GM23338 (cell line): Measurements from ENCODE around the gene TPD52L2. TPM values are rescaled to one million over a fixed set of nuclear protein-coding genes. Genes with fewer than 3 reads are reported as not detected.

ENCODE experiments used
- ATAC-seq: fragments of 200-7000 bp; cut with Tn5 transposase; 3 replicates; pipeline ENCODE4 v1.9.1; 2020
- DNase-seq: peaks from one replicate; pipeline ENCODE4 v3.0.0-alpha.2; 2015; ENCODE audit warnings: low spot score
- H2AFZ ChIP-seq: fragments of 200-600 bp; sonication (generic); 2 replicates; pipeline ENCODE4 v1.8.0; 2016; ENCODE audit warnings: antibody characterized with exemption, mild to moderate bottlenecking, moderate library complexity
- H3F3A ChIP-seq: fragments of 200-600 bp; sonication (generic); replicated peaks from 2 replicates; pipeline ENCODE4 v1.8.0; 2017; ENCODE audit warnings: antibody characterized with exemption, mixed run types, low read depth
- H3K27ac ChIP-seq: fragments of 200-600 bp; sonication (generic); 2 replicates; pipeline ENCODE4 v1.6.1; 2016; ENCODE audit warnings: low read depth
- H3K27me3 ChIP-seq: fragments of 200-600 bp; sonication (generic); 2 replicates; pipeline ENCODE4 v1.8.0; 2016; ENCODE audit warnings: mild to moderate bottlenecking, mixed run types, moderate library complexity; ENCODE audit not compliant: insufficient read depth
- H3K36me3 ChIP-seq: fragments of 200-600 bp; sonication (generic); 2 replicates; pipeline ENCODE4 v1.8.0; 2016; ENCODE audit warnings: mild to moderate bottlenecking; ENCODE audit not compliant: insufficient read depth
- H3K4me1 ChIP-seq: fragments of 200-600 bp; sonication (generic); 2 replicates; pipeline ENCODE4 v1.8.0; 2016; ENCODE audit warnings: mild to moderate bottlenecking, moderate library complexity; ENCODE audit not compliant: insufficient read depth
- H3K4me2 ChIP-seq: fragments of 200-600 bp; sonication (generic); 2 replicates; pipeline ENCODE4 v1.7.1; 2017; ENCODE audit warnings: mixed run types
- H3K4me3 ChIP-seq: fragments of 200-600 bp; sonication (generic); 2 replicates; pipeline ENCODE4 v1.6.1; 2016; ENCODE audit warnings: mixed run types
- H3K79me2 ChIP-seq: fragments of 200-600 bp; sonication (generic); replicated peaks from 2 replicates; pipeline ENCODE4 v1.8.0; 2017; ENCODE audit warnings: mild to moderate bottlenecking; ENCODE audit not compliant: insufficient read depth
- H3K9me2 ChIP-seq: fragments of 200-600 bp; sonication (generic); 2 replicates; pipeline ENCODE4 v1.8.0; 2017; ENCODE audit not compliant: insufficient read depth
- H4K20me1 ChIP-seq: fragments of 200-600 bp; sonication (generic); replicated peaks from 2 replicates; pipeline ENCODE4 v1.8.0; 2017; ENCODE audit warnings: mild to moderate bottlenecking; ENCODE audit not compliant: insufficient read depth
- H3K27ac Mint-ChIP-seq: 2 replicates; pipeline ENCODE4 v1.8.0; 2020; ENCODE audit warnings: inconsistent platforms, mild to moderate bottlenecking, moderate library complexity, mixed read lengths
- H3K27me3 Mint-ChIP-seq: 3 replicates; pipeline ENCODE4 v1.8.0; 2022; ENCODE audit warnings: low read depth, mild to moderate bottlenecking, moderate library complexity, mixed read lengths, inconsistent platforms; ENCODE audit not compliant: insufficient read depth, poor library complexity
- H3K36me3 Mint-ChIP-seq: 3 replicates; pipeline ENCODE4 v1.8.0; 2021; ENCODE audit warnings: low read depth, mild to moderate bottlenecking, inconsistent platforms, moderate library complexity, mixed read lengths
- H3K4me1 Mint-ChIP-seq: 3 replicates; pipeline ENCODE4 v1.8.0; 2020; ENCODE audit warnings: mild to moderate bottlenecking, inconsistent platforms, mixed read lengths
- H3K4me3 Mint-ChIP-seq: 3 replicates; pipeline ENCODE4 v1.8.0; 2021; ENCODE audit warnings: moderate library complexity, mild to moderate bottlenecking, inconsistent platforms, mixed read lengths
- H3K9me3 Mint-ChIP-seq: 3 replicates; pipeline ENCODE4 v1.8.0; 2020; ENCODE audit warnings: moderate library complexity, mild to moderate bottlenecking, inconsistent platforms, mixed read lengths
- CREB1 ChIP-seq: fragments of 250-450 bp; sonication (Bioruptor Pico); IDR thresholded peaks from 2 replicates; pipeline ENCODE4 v1.5.0; 2020; ENCODE audit warnings: low read depth, mild to moderate bottlenecking, moderate library complexity
- ETS1 ChIP-seq: IDR thresholded peaks from 2 replicates; pipeline ENCODE4 v1.6.1; 2016; ENCODE audit warnings: antibody characterized with exemption
- EZH2 ChIP-seq: fragments of 200-600 bp; sonication (generic); IDR thresholded peaks from one replicate; pipeline ENCODE4 v1.8.0; 2017; ENCODE audit warnings: antibody characterized with exemption, mild to moderate bottlenecking, low read depth; ENCODE audit not compliant: unreplicated experiment
- EZH2phosphoT487 ChIP-seq: fragments of 200-600 bp; sonication (generic); IDR thresholded peaks from one replicate; pipeline ENCODE4 v1.8.1; 2018; ENCODE audit warnings: antibody characterized with exemption; ENCODE audit not compliant: unreplicated experiment
- NANOG ChIP-seq: IDR thresholded peaks from 2 replicates; pipeline ENCODE4 v1.6.1; 2016; ENCODE audit warnings: antibody characterized with exemption, borderline replicate concordance
- STAT1 ChIP-seq: IDR thresholded peaks from one replicate; pipeline ENCODE4 v1.6.1; 2016; ENCODE audit warnings: antibody characterized with exemption; ENCODE audit not compliant: unreplicated experiment
- ZNF114 ChIP-seq: fragments of 250-450 bp; sonication (Bioruptor Pico); IDR thresholded peaks from 2 replicates; pipeline ENCODE4 v1.5.0; 2020; ENCODE audit warnings: mild to moderate bottlenecking, moderate library complexity
- ZNF331 ChIP-seq: fragments of 250-450 bp; sonication (Bioruptor Pico); IDR thresholded peaks from 2 replicates; pipeline ENCODE4 v1.5.0; 2020; ENCODE audit warnings: low read depth, mild to moderate bottlenecking, moderate library complexity
- polyA plus RNA-seq: library from polyadenylated mRNA; unstranded; fragments of >200 nt; fragmentation: Nextera tagmentation; extraction: Ambion mirVana; gene quantifications from 2 replicates; pipeline ENCODE4 v1.2.1, GENCODE V29; 2016
- total RNA-seq: library from RNA; depleted of rRNA; stranded (reverse); fragments of >200 nt; shearing (Covaris generic); gene quantifications from 2 replicates; pipeline ENCODE4 v1.2.3, GENCODE V29; 2014
- TF ChIP-seq, protein P1 (sequence below): fragments of 250-450 bp; sonication (Bioruptor Pico); IDR thresholded peaks from 2 replicates; pipeline ENCODE4 v1.5.0; 2020; ENCODE audit warnings: mild to moderate bottlenecking, moderate library complexity

The TPD52L2 gene
- total and polyA plus RNA-seq, 2 experiments from 2014 or later = 40.2 to 103 TPM

GRCh38 chr20:63847237-63848002 is 17.6 kb upstream of the TPD52L2 start:
- Mint-ChIP-seq H3K36me3 (no peaks in the 10 kb centered on the region; the same call in 2 of the 3 replicates), H3K9me3 (no peaks in the 10 kb centered on the region), H3K4me1 (peaks cover 26% of the 10 kb centered on the region), H3K4me3 (no peak overlapping the region), H3K27me3 (peaks cover 21% of the 10 kb centered on the region), H3K27ac (no peak overlapping the region; the same call in 1 of the 2 replicates)
- no peaks in the 10 kb centered on the region for H3K9me2 ChIP-seq
- peak; percentile 90 for DNase-seq
- H3K79me2 ChIP-seq = no peaks in the 10 kb centered on the region
- H2AFZ ChIP-seq = no peak overlapping the region
- no peaks in the 10 kb centered on the region for H3K27me3 ChIP-seq
- peak overlapping the region; percentile 55 for H3K4me3 ChIP-seq
- peak overlapping the region; percentile 88 for H3K4me2 ChIP-seq
- no peaks in the 10 kb centered on the region for H3K36me3 ChIP-seq
- no peak for TF ChIP-seq STAT1
- peak; percentile 48; the same call in 1 of the 2 replicates for TF ChIP-seq CREB1
- TF ChIP-seq ETS1 = no peak
- peak overlapping the region; percentile 92 for H3K27ac ChIP-seq
- H3F3A ChIP-seq = peaks cover 14% of the 10 kb centered on the region
- no peaks in the 10 kb centered on the region for H4K20me1 ChIP-seq
- peak; percentile 65 for ATAC-seq
- H3K4me1 ChIP-seq = peaks cover 35% of the 10 kb centered on the region

DNA sequence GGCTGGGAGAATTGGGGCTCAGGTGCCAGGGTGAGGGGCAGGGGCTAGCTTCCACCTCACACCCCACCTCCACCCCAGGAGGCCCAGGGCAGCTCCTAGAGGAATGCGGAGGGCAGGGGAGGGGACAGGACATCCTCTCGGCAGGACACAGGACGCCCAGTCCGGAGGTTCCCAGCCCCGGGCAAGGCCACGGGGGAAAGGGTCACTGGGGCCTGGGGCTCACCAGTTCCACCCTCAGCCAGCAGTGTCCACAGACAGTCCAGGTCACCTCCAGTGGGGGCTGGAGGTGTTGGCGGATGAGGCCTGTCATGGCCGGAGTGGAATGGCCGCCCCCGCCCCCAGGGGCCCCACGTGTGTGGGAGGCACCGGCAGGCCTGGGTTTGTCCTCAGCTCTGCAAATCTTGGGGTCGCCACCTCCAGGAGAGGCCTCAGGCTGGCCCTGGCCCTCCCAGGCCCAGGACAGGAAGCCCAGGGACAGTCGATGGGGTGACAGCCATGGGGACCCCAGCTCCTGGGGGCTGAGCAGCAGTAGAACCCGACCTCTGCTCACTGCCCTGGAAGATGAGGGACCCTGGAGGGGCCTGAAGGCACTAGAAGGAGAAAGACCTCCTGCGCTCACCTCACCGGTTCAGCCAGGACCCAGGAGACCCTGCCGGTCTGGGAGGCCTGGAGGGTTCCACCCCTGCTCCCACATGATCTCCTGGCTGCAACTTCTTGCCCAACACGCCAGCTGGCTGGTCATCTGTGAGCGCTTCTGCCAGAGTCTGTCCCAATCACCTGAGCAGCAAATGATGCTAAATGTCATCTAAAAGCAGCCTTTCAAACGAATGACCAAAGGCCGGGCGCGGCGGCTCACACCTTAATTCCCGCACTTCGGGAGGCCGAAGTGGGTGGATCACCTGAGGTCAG is 16.8 kb upstream of the TPD52L2 start:
- H3K27me3 Mint-ChIP-seq = peaks cover 21% of the 10 kb centered on the region
- Histone ChIP-seq H3K4me1 (peaks cover 35% of the 10 kb centered on the region), H4K20me1 (no peaks in the 10 kb centered on the region), H3K27ac (peak overlapping the region; percentile 92), H3K9me2 (no peaks in the 10 kb centered on the region), H3K4me2 (peak overlapping the region; percentile 88), H3K4me3 (peak overlapping the region; percentile 55; the same call in 1 of the 2 replicates), H3K27me3 (no peaks in the 10 kb centered on the region), H3K79me2 (no peaks in the 10 kb centered on the region), H3K36me3 (no peaks in the 10 kb centered on the region), H3F3A (peaks cover 14% of the 10 kb centered on the region), H2AFZ (no peak overlapping the region)
- ATAC-seq = peak; percentile 2
- DNase-seq = no peak
- no peak overlapping the region for H3K4me3 Mint-ChIP-seq
- H3K27ac Mint-ChIP-seq = no peak overlapping the region; the same call in 1 of the 2 replicates
- H3K36me3 Mint-ChIP-seq = no peaks in the 10 kb centered on the region; the same call in 2 of the 3 replicates
- H3K9me3 Mint-ChIP-seq = no peaks in the 10 kb centered on the region
- peaks cover 26% of the 10 kb centered on the region for H3K4me1 Mint-ChIP-seq
- TF ChIP-seq CREB1 = no peak
- no peak for TF ChIP-seq ZNF331 (CRISPR knock-in tag)
- TF ChIP-seq NANOG = no peak
- TF ChIP-seq ZNF114 (CRISPR knock-in tag) = no peak
- TF ChIP-seq, protein P1, sequence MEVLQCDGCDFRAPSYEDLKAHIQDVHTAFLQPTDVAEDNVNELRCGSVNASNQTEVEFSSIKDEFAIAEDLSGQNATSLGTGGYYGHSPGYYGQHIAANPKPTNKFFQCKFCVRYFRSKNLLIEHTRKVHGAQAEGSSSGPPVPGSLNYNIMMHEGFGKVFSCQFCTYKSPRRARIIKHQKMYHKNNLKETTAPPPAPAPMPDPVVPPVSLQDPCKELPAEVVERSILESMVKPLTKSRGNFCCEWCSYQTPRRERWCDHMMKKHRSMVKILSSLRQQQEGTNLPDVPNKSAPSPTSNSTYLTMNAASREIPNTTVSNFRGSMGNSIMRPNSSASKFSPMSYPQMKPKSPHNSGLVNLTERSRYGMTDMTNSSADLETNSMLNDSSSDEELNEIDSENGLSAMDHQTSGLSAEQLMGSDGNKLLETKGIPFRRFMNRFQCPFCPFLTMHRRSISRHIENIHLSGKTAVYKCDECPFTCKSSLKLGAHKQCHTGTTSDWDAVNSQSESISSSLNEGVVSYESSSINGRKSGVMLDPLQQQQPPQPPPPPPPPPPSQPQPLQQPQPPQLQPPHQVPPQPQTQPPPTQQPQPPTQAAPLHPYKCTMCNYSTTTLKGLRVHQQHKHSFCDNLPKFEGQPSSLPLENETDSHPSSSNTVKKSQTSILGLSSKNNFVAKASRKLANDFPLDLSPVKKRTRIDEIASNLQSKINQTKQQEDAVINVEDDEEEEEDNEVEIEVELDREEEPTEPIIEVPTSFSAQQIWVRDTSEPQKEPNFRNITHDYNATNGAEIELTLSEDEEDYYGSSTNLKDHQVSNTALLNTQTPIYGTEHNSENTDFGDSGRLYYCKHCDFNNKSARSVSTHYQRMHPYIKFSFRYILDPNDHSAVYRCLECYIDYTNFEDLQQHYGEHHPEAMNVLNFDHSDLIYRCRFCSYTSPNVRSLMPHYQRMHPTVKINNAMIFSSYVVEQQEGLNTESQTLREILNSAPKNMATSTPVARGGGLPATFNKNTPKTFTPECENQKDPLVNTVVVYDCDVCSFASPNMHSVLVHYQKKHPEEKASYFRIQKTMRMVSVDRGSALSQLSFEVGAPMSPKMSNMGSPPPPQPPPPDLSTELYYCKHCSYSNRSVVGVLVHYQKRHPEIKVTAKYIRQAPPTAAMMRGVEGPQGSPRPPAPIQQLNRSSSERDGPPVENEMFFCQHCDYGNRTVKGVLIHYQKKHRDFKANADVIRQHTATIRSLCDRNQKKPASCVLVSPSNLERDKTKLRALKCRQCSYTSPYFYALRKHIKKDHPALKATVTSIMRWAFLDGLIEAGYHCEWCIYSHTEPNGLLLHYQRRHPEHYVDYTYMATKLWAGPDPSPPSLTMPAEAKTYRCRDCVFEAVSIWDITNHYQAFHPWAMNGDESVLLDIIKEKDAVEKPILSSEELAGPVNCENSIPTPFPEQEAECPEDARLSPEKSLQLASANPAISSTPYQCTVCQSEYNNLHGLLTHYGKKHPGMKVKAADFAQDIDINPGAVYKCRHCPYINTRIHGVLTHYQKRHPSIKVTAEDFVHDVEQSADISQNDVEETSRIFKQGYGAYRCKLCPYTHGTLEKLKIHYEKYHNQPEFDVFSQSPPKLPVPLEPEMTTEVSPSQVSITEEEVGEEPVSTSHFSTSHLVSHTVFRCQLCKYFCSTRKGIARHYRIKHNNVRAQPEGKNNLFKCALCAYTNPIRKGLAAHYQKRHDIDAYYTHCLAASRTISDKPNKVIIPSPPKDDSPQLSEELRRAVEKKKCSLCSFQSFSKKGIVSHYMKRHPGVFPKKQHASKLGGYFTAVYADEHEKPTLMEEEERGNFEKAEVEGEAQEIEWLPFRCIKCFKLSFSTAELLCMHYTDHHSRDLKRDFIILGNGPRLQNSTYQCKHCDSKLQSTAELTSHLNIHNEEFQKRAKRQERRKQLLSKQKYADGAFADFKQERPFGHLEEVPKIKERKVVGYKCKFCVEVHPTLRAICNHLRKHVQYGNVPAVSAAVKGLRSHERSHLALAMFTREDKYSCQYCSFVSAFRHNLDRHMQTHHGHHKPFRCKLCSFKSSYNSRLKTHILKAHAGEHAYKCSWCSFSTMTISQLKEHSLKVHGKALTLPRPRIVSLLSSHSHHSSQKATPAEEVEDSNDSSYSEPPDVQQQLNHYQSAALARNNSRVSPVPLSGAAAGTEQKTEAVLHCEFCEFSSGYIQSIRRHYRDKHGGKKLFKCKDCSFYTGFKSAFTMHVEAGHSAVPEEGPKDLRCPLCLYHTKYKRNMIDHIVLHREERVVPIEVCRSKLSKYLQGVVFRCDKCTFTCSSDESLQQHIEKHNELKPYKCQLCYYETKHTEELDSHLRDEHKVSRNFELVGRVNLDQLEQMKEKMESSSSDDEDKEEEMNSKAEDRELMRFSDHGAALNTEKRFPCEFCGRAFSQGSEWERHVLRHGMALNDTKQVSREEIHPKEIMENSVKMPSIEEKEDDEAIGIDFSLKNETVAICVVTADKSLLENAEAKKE (CRISPR knock-in tag) = no peak; the same call in 1 of the 2 replicates
- TF ChIP-seq EZH2 = no peak
- TF ChIP-seq EZH2phosphoT487 = no peak
